Lung (tissue), 12 donors: ENCODE data around the gene EXOSC2. TPM values are rescaled to one million over a fixed set of nuclear protein-coding genes. Genes with fewer than 3 reads are reported as not detected.

Source experiments
- ATAC-seq: fragments of 200-7000 bp; cut with Tn5 transposase; one replicate; pipeline ENCODE4 v1.9.1; 2020; ENCODE audit warnings: moderate number of reproducible peaks; ENCODE audit not compliant: insufficient read depth, low FRiP score
- DNase-seq, 3 donors: peaks; one replicate each; pipeline ENCODE4 v3.0.0-alpha.2; 2013 to 2017
- H3K27ac ChIP-seq, 2 donors: one replicate each; pipeline ENCODE4 v1.5.1; 2013; ENCODE audit warnings: mild to moderate bottlenecking in 2 of 2, moderate library complexity in 2 of 2, control low read depth in 1 of 2, inconsistent platforms in 1 of 2, low read depth in 1 of 2, low read length in 1 of 2
- H3K27me3 ChIP-seq, 3 donors: one replicate each; pipeline ENCODE4 v1.5.1; 2013; ENCODE audit warnings: low read length in 2 of 3; ENCODE audit not compliant: control insufficient read depth in 3 of 3, insufficient read depth in 3 of 3
- H3K36me3 ChIP-seq, 4 donors: one replicate each; pipeline ENCODE4 v1.5.1; 2013; ENCODE audit warnings: low read length in 4 of 4, mild to moderate bottlenecking in 1 of 4, moderate library complexity in 1 of 4; ENCODE audit not compliant: control insufficient read depth in 4 of 4, insufficient read depth in 4 of 4
- H3K4me1 ChIP-seq, 5 donors: one replicate each; pipeline ENCODE4 v1.5.1; 2013; ENCODE audit warnings: low read length in 5 of 5, mild to moderate bottlenecking in 2 of 5, moderate library complexity in 1 of 5; ENCODE audit not compliant: control insufficient read depth in 5 of 5, insufficient read depth in 5 of 5
- H3K4me3 ChIP-seq: one replicate; pipeline ENCODE4 v1.5.1; 2013; ENCODE audit warnings: mild to moderate bottlenecking, control low read depth, moderate library complexity
- H3K9ac ChIP-seq, 2 donors: one replicate each; pipeline ENCODE4 v1.5.1; 2013; ENCODE audit warnings: low read length in 2 of 2, control low read depth in 1 of 2; ENCODE audit not compliant: insufficient read depth in 1 of 2
- H3K9me3 ChIP-seq, 4 donors: one replicate each; pipeline ENCODE4 v1.5.1; 2013; ENCODE audit warnings: low read length in 3 of 4, mild to moderate bottlenecking in 1 of 4, moderate library complexity in 1 of 4; ENCODE audit not compliant: control insufficient read depth in 4 of 4, insufficient read depth in 3 of 4
- WGBS, 2 donors: extraction: QIAGEN DNeasy Blood & Tissue Kit; methylation state at CpG; one replicate each; pipeline ENCODE4 v1.1.7; 2013; 5-methylcytosine and 5-hydroxymethylcytosine counted together
- polyA plus RNA-seq, 2 donors: library from polyadenylated mRNA; stranded (reverse); fragments of 200-250 nt; gene quantifications; one replicate each; pipeline ENCODE4 v1.2.1, GENCODE V29; 2013
- total RNA-seq, 2 donors: library from RNA; depleted of rRNA in 1 of 2; stranded (reverse); fragments of >200 nt in 1 of 2; gene quantifications; one replicate each; pipeline ENCODE4 v1.2.1, GENCODE V29; 2014 to 2021
- TF ChIP-seq, protein P1 (sequence below): IDR thresholded peaks from 2 replicates; pipeline ENCODE4 v1.5.1; 2012; ENCODE audit warnings: mild to moderate bottlenecking; ENCODE audit errors: control extremely low read depth, extremely low read depth
- donor health status: control.
- donor health status: control.
- donor health status: Bipolar disorder and iron deficiency.
- donor health status: healthy.
- donor health status: DM: yes; HTN: yes; CAD: no.

The EXOSC2 gene
- total and polyA plus RNA-seq, 4 donors = 15.3 to 23.0 (median 19.0) TPM

GRCh38 chr9:130701059-130702022 lies 7.8 kb downstream of the EXOSC2 start:
- Histone ChIP-seq H3K27me3 (no peaks in the 10 kb centered on the region), H3K36me3 (peaks cover 19 to 59% (median 36%) of the 10 kb centered on the region in 4 donors), H3K9me3 (no peaks in the 10 kb centered on the region), H3K9ac (no peak overlapping the region), H3K4me3 (no peak overlapping the region), H3K27ac (no peak overlapping the region), H3K4me1 (peaks cover 0 to 2% (median 0%) of the 10 kb centered on the region in 5 donors)
- TF ChIP-seq, protein P1, sequence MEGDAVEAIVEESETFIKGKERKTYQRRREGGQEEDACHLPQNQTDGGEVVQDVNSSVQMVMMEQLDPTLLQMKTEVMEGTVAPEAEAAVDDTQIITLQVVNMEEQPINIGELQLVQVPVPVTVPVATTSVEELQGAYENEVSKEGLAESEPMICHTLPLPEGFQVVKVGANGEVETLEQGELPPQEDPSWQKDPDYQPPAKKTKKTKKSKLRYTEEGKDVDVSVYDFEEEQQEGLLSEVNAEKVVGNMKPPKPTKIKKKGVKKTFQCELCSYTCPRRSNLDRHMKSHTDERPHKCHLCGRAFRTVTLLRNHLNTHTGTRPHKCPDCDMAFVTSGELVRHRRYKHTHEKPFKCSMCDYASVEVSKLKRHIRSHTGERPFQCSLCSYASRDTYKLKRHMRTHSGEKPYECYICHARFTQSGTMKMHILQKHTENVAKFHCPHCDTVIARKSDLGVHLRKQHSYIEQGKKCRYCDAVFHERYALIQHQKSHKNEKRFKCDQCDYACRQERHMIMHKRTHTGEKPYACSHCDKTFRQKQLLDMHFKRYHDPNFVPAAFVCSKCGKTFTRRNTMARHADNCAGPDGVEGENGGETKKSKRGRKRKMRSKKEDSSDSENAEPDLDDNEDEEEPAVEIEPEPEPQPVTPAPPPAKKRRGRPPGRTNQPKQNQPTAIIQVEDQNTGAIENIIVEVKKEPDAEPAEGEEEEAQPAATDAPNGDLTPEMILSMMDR = peak; percentile 80
- DNase-seq (peak; percentile 82 to 84 (median 84)), ATAC-seq (peak; percentile 66)
- 67 to 69% methylated on average over 13 of the region's 13 CpGs for WGBS, 2 donors

- Histone ChIP-seq H3K9ac (no peak overlapping the region), H3K4me3 (no peak overlapping the region), H3K4me1 (no peaks in the 10 kb centered on the region), H3K36me3 (peaks cover 16 to 42% (median 23%) of the 10 kb centered on the region in 4 donors), H3K27me3 (no peaks in the 10 kb centered on the region), H3K27ac (no peak overlapping the region), H3K9me3 (no peaks in the 10 kb centered on the region)
- WGBS, 2 donors = 75 to 83% methylated on average over 7 of the region's 7 CpGs
- TF ChIP-seq, protein P1 = no peak
- ATAC-seq (no peak), DNase-seq (peak in 2 of 3 donors; percentile 41 to 52)
Measured at GRCh38 chr9:130703501-130703900, 9.9 kb downstream of the EXOSC2 start.

- H3K27ac ChIP-seq = no peak overlapping the region
- DNase-seq = peak; percentile 63 to 79 (median 72)
- 43 to 49% methylated on average over 9 of the region's 9 CpGs for WGBS, 2 donors
- no peak overlapping the region for H3K4me3 ChIP-seq
- H3K9ac ChIP-seq = no peak overlapping the region
- no peaks in the 10 kb centered on the region for H3K27me3 ChIP-seq
- TF ChIP-seq, protein P1 = peak; percentile 83
- no peaks in the 10 kb centered on the region for H3K9me3 ChIP-seq
- peaks cover 9 to 17% (median 11%) of the 10 kb centered on the region in 4 donors for H3K36me3 ChIP-seq
- no peak for ATAC-seq
- H3K4me1 ChIP-seq = no peaks in the 10 kb centered on the region
Measured at GRCh38 chr9:130707225-130707976, 13.8 kb downstream of the EXOSC2 start.
